ENCODE measurements around the gene GRN. TPM values are rescaled to one million over a fixed set of nuclear protein-coding genes. Genes with fewer than 3 reads are reported as not detected.

GRN gene
- total and polyA plus RNA-seq, 2 of the 8 experiments (the other 6 are each of a cell fraction or from before 2014, with no cell fraction given), result 108 to 387 TPM

DNA sequence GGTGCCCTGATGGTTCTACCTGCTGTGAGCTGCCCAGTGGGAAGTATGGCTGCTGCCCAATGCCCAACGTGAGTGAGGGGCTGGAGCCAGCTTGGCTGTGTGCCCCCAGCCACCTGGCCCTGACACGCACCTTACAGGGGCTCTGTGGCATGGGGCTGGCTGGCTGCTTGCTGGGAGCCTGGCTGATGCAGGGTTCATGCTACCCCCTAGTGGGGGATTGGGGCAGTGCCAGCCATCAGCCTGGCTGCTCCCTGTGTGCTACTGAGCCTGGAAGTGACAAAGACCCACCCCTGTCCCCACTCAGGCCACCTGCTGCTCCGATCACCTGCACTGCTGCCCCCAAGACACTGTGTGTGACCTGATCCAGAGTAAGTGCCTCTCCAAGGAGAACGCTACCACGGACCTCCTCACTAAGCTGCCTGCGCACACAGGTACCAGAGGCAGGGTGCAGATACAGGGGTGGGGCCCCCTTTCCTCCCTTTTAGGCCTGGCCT, 5.7 kb downstream of the GRN start:
- no peak for TF ChIP-seq CBX8 (IDR thresholded peaks at IDR 0.05; ENCODE audit: borderline replicate concordance, low read depth, low read length)
- no peak for TF ChIP-seq YY1 (IDR thresholded peaks at IDR 0.05; ENCODE audit: low read depth, low read length)
- peak; percentile 81 to 82 for TF ChIP-seq RAD21 (IDR thresholded peaks at IDR 0.05 in 1 of 2, conservative IDR thresholded peaks at IDR 0.05 in 1 of 2; ENCODE audit: low read depth in 2 of 2, low read length in 2 of 2)
- TF ChIP-seq KDM1A (IDR thresholded peaks at IDR 0.05; ENCODE audit: borderline replicate concordance, low read length), result no peak
- TF ChIP-seq TCF12 (IDR thresholded peaks at IDR 0.05; ENCODE audit: low read depth, low read length), result no peak
- TF ChIP-seq, protein P1, sequence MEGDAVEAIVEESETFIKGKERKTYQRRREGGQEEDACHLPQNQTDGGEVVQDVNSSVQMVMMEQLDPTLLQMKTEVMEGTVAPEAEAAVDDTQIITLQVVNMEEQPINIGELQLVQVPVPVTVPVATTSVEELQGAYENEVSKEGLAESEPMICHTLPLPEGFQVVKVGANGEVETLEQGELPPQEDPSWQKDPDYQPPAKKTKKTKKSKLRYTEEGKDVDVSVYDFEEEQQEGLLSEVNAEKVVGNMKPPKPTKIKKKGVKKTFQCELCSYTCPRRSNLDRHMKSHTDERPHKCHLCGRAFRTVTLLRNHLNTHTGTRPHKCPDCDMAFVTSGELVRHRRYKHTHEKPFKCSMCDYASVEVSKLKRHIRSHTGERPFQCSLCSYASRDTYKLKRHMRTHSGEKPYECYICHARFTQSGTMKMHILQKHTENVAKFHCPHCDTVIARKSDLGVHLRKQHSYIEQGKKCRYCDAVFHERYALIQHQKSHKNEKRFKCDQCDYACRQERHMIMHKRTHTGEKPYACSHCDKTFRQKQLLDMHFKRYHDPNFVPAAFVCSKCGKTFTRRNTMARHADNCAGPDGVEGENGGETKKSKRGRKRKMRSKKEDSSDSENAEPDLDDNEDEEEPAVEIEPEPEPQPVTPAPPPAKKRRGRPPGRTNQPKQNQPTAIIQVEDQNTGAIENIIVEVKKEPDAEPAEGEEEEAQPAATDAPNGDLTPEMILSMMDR (IDR thresholded peaks at IDR 0.05; ENCODE audit: control extremely low read depth in 1 of 3, insufficient read depth in 1 of 3, low read depth in 1 of 3, low read length in 3 of 3), result peak; percentile 82 to 95 (median 90)
- TF ChIP-seq, protein P2, sequence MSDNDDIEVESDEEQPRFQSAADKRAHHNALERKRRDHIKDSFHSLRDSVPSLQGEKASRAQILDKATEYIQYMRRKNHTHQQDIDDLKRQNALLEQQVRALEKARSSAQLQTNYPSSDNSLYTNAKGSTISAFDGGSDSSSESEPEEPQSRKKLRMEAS (IDR thresholded peaks at IDR 0.05), result 0 out of 2 replicates have a peak, but pooled peaks have one; percentile 18
- TF ChIP-seq, protein P3, sequence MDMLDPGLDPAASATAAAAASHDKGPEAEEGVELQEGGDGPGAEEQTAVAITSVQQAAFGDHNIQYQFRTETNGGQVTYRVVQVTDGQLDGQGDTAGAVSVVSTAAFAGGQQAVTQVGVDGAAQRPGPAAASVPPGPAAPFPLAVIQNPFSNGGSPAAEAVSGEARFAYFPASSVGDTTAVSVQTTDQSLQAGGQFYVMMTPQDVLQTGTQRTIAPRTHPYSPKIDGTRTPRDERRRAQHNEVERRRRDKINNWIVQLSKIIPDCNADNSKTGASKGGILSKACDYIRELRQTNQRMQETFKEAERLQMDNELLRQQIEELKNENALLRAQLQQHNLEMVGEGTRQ (IDR thresholded peaks at IDR 0.05; ENCODE audit: low read length), result no peak
- no peak overlapping the region for H3K18ac ChIP-seq (ENCODE audit: extremely low read depth, low read length)
- H3K14ac ChIP-seq (ENCODE audit: insufficient read length), result no peak overlapping the region
- no peak overlapping the region for H3K56ac ChIP-seq (replicated peaks; ENCODE audit: insufficient read length, low read depth, low read length)
- H2BK120ac ChIP-seq (replicated peaks; ENCODE audit: low read depth, low read length), result no peak overlapping the region
- peaks cover 8% of the 10 kb centered on the region; the same call in 1 of the 2 replicates for H3K23me2 ChIP-seq (ENCODE audit: low read depth, low read length)
- peaks cover 4 to 27% of the 10 kb centered on the region in 2 experiments for H4K20me1 ChIP-seq (replicated peaks in 1 of 2; ENCODE audit: control insufficient read depth in 1 of 2, insufficient read depth in 2 of 2, low read length in 2 of 2)
- WGBS, 2 experiments (ENCODE audit: extremely low coverage in 1 of 2, insufficient coverage in 1 of 2, insufficient read length in 1 of 2, insufficient replicate concordance in 2 of 2, low coverage in 1 of 2, low lambda C conversion rate in 2 of 2, missing lambda C conversion rate in 1 of 2), result 74% methylated on average over 5 of the region's 6 CpGs; no CpG with 5 or more reads in 1 of the 2 experiments
- no peak overlapping the region for H3K4ac ChIP-seq (replicated peaks; ENCODE audit: insufficient read length, low read depth, low read length)
- H3K4me1 ChIP-seq (replicated peaks in 1 of 4; ENCODE audit: control insufficient read depth in 3 of 4, insufficient read depth in 4 of 4, low read length in 3 of 4), result peaks cover 0 to 8% (median 4%) of the 10 kb centered on the region in 4 experiments; a peak in 4 of 7 replicates
- ChIA-PET CTCF (ENCODE audit: partially characterized antibody) (interaction anchor here (0.6 to 5.7 kb wide), 39 partner anchors 9 to 389 kb away, joined by 3 to 62 read pairs (median 4); partner anchors contain the start of genes ASB16, FAM171A2 and TMUB2), POLR2A (ENCODE audit: partially characterized antibody) (interaction anchor here (1.0 to 2.2 kb wide), 9 partner anchors 10 to 322 kb away, joined by 3 to 8 read pairs (median 3); partner anchors contain the start of genes ASB16 and TMUB2)
- no peak overlapping the region for H3K4me2 ChIP-seq (ENCODE audit: insufficient read depth in 1 of 2, low read depth in 2 of 2, low read length in 2 of 2)
- no peak overlapping the region for H4K91ac ChIP-seq (replicated peaks; ENCODE audit: insufficient read length, low read length)
- H3K79me2 ChIP-seq (ENCODE audit: control insufficient read depth in 1 of 2, insufficient read depth in 2 of 2, low read length in 2 of 2), result peaks cover 0 to 3% of the 10 kb centered on the region in 2 experiments; a peak in 1 of 4 replicates
- H2BK12ac ChIP-seq (ENCODE audit: low read depth, low read length), result no peak overlapping the region
- H2BK5ac ChIP-seq (ENCODE audit: low read depth, low read length), result no peak overlapping the region
- no peak overlapping the region for H2BK20ac ChIP-seq (ENCODE audit: low read length)
- no peak overlapping the region for H3K9ac ChIP-seq (replicated peaks in 1 of 4; ENCODE audit: extremely low read depth in 1 of 4, low read depth in 3 of 4, low read length in 3 of 4)
- no peak overlapping the region for H2AFZ ChIP-seq (ENCODE audit: low read length)
- no peak overlapping the region for H2BK15ac ChIP-seq (ENCODE audit: low read length)
- no peaks in the 10 kb centered on the region for H3K79me1 ChIP-seq (ENCODE audit: low read depth, low read length)
- DNase-seq (ENCODE audit: low read depth in 1 of 2, low spot score in 2 of 2), result peak in 1 of 2 experiments; percentile 90
- H3K9me3 ChIP-seq (ENCODE audit: insufficient read depth in 2 of 2, low read depth in 1 of 2, low read length in 1 of 2), result no peaks in the 10 kb centered on the region
- no peak overlapping the region for H2AK5ac ChIP-seq (ENCODE audit: low read depth, low read length)
- H4K8ac ChIP-seq (ENCODE audit: extremely low read depth, insufficient read depth, low read length), result peak overlapping the region; percentile 48; the same call in 1 of the 2 replicates
- no peak overlapping the region for H3K23ac ChIP-seq (ENCODE audit: insufficient read length)
- peaks cover 0 to 3% (median under 1%) of the 10 kb centered on the region in 4 experiments; a peak in 3 of 8 replicates for H3K36me3 ChIP-seq (ENCODE audit: control insufficient read depth in 2 of 4, insufficient read depth in 4 of 4, low read length in 3 of 4)
- no peaks in the 10 kb centered on the region; a peak in 2 of 7 replicates for H3K27me3 ChIP-seq (replicated peaks in 1 of 4; ENCODE audit: control insufficient read depth in 3 of 4, extremely low read depth in 1 of 4, insufficient read depth in 3 of 4, low read length in 3 of 4)
- FAIRE-seq, result no peak
- no peak overlapping the region for H3K4me3 ChIP-seq (ENCODE audit: extremely low read depth in 1 of 4, insufficient read depth in 2 of 4, low read depth in 3 of 4, low read length in 4 of 4)
- no peak overlapping the region for H3K27ac ChIP-seq (ENCODE audit: low read depth, low read length)
- no peak overlapping the region for H4K5ac ChIP-seq (ENCODE audit: insufficient read length, low read depth, low read length)
